Endothelial cell of hepatic sinusoid (primary cell): ENCODE results near the gene RBMS2.

Experiments used
- in situ Hi-C: cut with HindIII; loops from 2 replicates; pipeline ENCODE4 v1.10.0; 2017; ENCODE audit warnings: low sequenced_read_pairs

The RBMS2 gene

GRCh38 chr12:56628671-56629458 is 107.2 kb downstream of the RBMS2 start:
- in situ Hi-C loops, result loop anchor here (5.0 kb wide), 1 partner anchor 137 kb away; no protein-coding TSS in a partner anchor

- in situ Hi-C loops, result loop anchor here (5.0 kb wide), 1 partner anchor 137 kb away; no protein-coding TSS in a partner anchor
These were observed 108.0 kb downstream of the RBMS2 start for GRCh38 chr12:56629459-56630179.

- in situ Hi-C loops, result no loop called here
These were observed 108.6 kb downstream of the RBMS2 start, which contains the start of gene BAZ2A for GRCh38 chr12:56630180-56630632. Gene BAZ2A (minus strand): TSS chr12:56630326. CDS start chr12:56617530, 12,796 bp downstream.

- in situ Hi-C loops, result no loop called here
These were observed 110.4 kb downstream of the RBMS2 start for GRCh38 chr12:56631790-56632700.

- in situ Hi-C loops, result no loop called here
These were observed 111.3 kb downstream of the RBMS2 start for GRCh38 chr12:56632701-56633467.

- in situ Hi-C loops, result no loop called here
These were observed 112.0 kb downstream of the RBMS2 start for GRCh38 chr12:56633468-56634241.

- in situ Hi-C loops, result no loop called here
These were observed 112.7 kb downstream of the RBMS2 start for GRCh38 chr12:56634242-56634836.

- in situ Hi-C loops, result loop anchor here (5.0 kb wide), 1 partner anchor 37 kb away; no protein-coding TSS in a partner anchor
These were observed 113.5 kb downstream of the RBMS2 start for GRCh38 chr12:56634837-56635791.

- in situ Hi-C loops, result loop anchor here (5.0 kb wide), 1 partner anchor 36 kb away; no protein-coding TSS in a partner anchor
These were observed 114.4 kb downstream of the RBMS2 start for GRCh38 chr12:56635806-56636674.

GRCh38 chr12:56636675-56637540 is 115.3 kb downstream of the RBMS2 start:
- in situ Hi-C loops, result loop anchor here (5.0 kb wide), 1 partner anchor 35 kb away; no protein-coding TSS in a partner anchor

- in situ Hi-C loops, result loop anchor here (5.0 kb wide), 1 partner anchor 35 kb away; no protein-coding TSS in a partner anchor
These were observed 116.0 kb downstream of the RBMS2 start for GRCh38 chr12:56637621-56638020.

GRCh38 chr12:56641219-56641618 is 119.6 kb downstream of the RBMS2 start:
- in situ Hi-C loops, result no loop called here

GRCh38 chr12:56644654-56645053 is 123.0 kb downstream of the RBMS2 start:
- in situ Hi-C loops, result no loop called here

- in situ Hi-C loops, result no loop called here
These were observed 123.6 kb downstream of the RBMS2 start for GRCh38 chr12:56645201-56645716.
